HEK293T (cell line): ENCODE data around the gene MEF2D.

Experiments
- CTCF ChIA-PET: fragments of 350-600 bp; formaldehyde crosslinking; extraction: SDS; loops from one replicate; lab custom pipeline; 2021; ENCODE audit warnings: antibody characterized with exemption, inconsistent platforms; lab: Yijun Ruan, JAX
- POLR2A ChIA-PET: fragments of 350-600 bp; formaldehyde crosslinking; extraction: SDS; loops from one replicate; lab custom pipeline; 2020; ENCODE audit warnings: antibody characterized with exemption, inconsistent platforms; lab: Yijun Ruan, JAX
- DNase-seq: peaks from one replicate; pipeline ENCODE4 v3.0.0; 2012; ENCODE audit warnings: mixed read lengths; ENCODE audit errors: extremely low spot score
- ARNT ChIP-seq: fragments of 450-650 bp; IDR thresholded peaks from 2 replicates; pipeline ENCODE4 v1.6.1; 2017; ENCODE audit warnings: mild to moderate bottlenecking
- BHLHE40 ChIP-seq: fragments of 450-650 bp; IDR thresholded peaks from 2 replicates; pipeline ENCODE4 v1.6.1; 2016; ENCODE audit warnings: mild to moderate bottlenecking, moderate library complexity, borderline replicate concordance
- CTBP1 ChIP-seq: fragments of 450-650 bp; IDR thresholded peaks from 2 replicates; pipeline ENCODE4 v1.6.1; 2016; ENCODE audit warnings: borderline replicate concordance
- ELF4 ChIP-seq: fragments of 450-650 bp; IDR thresholded peaks from 2 replicates; pipeline ENCODE4 v1.6.1; 2017; ENCODE audit warnings: antibody characterized with exemption
- FOXA1 ChIP-seq: fragments of 450-650 bp; IDR thresholded peaks from 2 replicates; pipeline ENCODE4 v1.6.1; 2016; ENCODE audit warnings: mild to moderate bottlenecking
- FOXK2 ChIP-seq: fragments of 450-650 bp; IDR thresholded peaks from 2 replicates; pipeline ENCODE4 v1.6.1; 2016; ENCODE audit warnings: mild to moderate bottlenecking
- FOXM1 ChIP-seq: fragments of 450-650 bp; IDR thresholded peaks from 2 replicates; pipeline ENCODE4 v1.6.1; 2017; ENCODE audit warnings: mild to moderate bottlenecking, borderline replicate concordance
- HDGF ChIP-seq: fragments of 450-650 bp; IDR thresholded peaks from 2 replicates; pipeline ENCODE4 v1.6.1; 2017; ENCODE audit warnings: antibody characterized with exemption, borderline replicate concordance
- L3MBTL2 ChIP-seq: fragments of 450-650 bp; conservative IDR thresholded peaks from 2 replicates; pipeline ENCODE4 v1.6.1; 2016; ENCODE audit warnings: mild to moderate bottlenecking
- LEF1 ChIP-seq: fragments of 450-650 bp; IDR thresholded peaks from 2 replicates; pipeline ENCODE4 v1.6.1; 2017; ENCODE audit warnings: mild to moderate bottlenecking, borderline replicate concordance
- NFRKB ChIP-seq: fragments of 450-650 bp; IDR thresholded peaks from 2 replicates; pipeline ENCODE4 v1.6.1; 2016; ENCODE audit warnings: mild to moderate bottlenecking, moderate library complexity
- SP1 ChIP-seq: fragments of 450-650 bp; IDR thresholded peaks from 2 replicates; pipeline ENCODE4 v1.6.1; 2017
- SUZ12 ChIP-seq: fragments of 450-650 bp; IDR thresholded peaks from 2 replicates; pipeline ENCODE4 v1.6.1; 2016; ENCODE audit warnings: mild to moderate bottlenecking
- TARDBP ChIP-seq: fragments of 450-650 bp; IDR thresholded peaks from 2 replicates; pipeline ENCODE4 v1.6.1; 2016
- ZNF384 ChIP-seq: fragments of 450-650 bp; IDR thresholded peaks from 2 replicates; pipeline ENCODE4 v1.6.1; 2016
- TF ChIP-seq, protein P1 (sequence below): fragments of 450-650 bp; IDR thresholded peaks from 2 replicates; pipeline ENCODE4 v1.6.1; 2016

MEF2D gene

DNA sequence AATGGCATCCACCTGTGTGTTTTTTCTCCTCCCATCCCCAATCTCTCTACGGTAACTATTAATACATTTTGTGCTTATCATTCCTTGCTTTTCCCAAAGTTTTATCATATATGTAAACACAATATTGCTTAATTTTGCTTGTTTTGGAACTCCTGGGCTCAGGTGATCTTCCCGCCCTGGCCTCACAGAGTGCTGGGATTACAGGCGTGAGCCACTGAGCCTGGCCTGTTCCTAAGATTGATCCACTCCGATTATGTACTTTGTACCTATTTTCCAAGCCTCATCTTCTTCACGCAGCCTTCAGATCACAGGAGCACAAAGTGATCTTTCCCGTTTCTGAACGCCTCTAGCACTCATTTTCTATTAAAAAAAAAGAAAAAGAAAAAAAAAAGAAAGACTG lies 45.2 kb downstream of the MEF2D start:
- TF ChIP-seq ELF4 (no peak), FOXM1 (no peak), ZNF384 (no peak), SUZ12 (no peak), CTBP1 (no peak), FOXA1 (no peak), NFRKB (no peak), FOXK2 (no peak), TARDBP (no peak), SP1 (no peak)
- POLR2A ChIA-PET, result interaction anchor here (1.0 kb wide), 1 partner anchor 46 kb away, joined by 6 read pairs; the partner anchor contains the start of gene MEF2D
- CTCF ChIA-PET, result interaction anchor here (1.1 kb wide), 1 partner anchor 9 kb away, joined by 3 read pairs; no protein-coding TSS in a partner anchor
- no peak for DNase-seq

DNA sequence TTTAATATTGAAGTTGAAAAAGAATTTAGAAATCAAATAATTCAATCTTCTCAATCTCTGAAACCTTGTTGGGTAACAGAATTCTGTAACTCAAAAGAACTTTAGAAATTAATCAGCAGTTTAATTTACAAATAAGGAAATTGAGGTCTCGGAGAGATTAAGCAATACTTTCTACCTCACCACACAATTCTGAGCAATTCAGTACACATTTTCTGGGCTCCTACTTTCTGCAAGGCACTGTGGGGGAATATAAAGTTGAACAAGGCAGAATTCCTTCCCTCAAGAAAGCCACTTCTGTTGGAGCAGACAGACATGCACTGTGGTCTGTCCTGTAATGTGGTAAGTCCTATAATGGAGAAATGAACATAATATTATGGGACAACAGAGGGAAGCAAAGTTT lies 47.7 kb downstream of the MEF2D start:
- ChIA-PET CTCF (interaction anchor here (0.6 to 1.6 kb wide), 2 partner anchors 67 to 70 kb away, joined by 4 to 9 read pairs; no protein-coding TSS in a partner anchor), POLR2A (no interaction called here)
- TF ChIP-seq SP1 (no peak), ELF4 (no peak), SUZ12 (no peak), TARDBP (no peak), ARNT (no peak), LEF1 (no peak), FOXK2 (no peak), CTBP1 (no peak), FOXM1 (no peak), BHLHE40 (no peak), FOXA1 (no peak), HDGF (no peak), ZNF384 (no peak), L3MBTL2 (no peak), NFRKB (no peak)
- TF ChIP-seq, protein P1, sequence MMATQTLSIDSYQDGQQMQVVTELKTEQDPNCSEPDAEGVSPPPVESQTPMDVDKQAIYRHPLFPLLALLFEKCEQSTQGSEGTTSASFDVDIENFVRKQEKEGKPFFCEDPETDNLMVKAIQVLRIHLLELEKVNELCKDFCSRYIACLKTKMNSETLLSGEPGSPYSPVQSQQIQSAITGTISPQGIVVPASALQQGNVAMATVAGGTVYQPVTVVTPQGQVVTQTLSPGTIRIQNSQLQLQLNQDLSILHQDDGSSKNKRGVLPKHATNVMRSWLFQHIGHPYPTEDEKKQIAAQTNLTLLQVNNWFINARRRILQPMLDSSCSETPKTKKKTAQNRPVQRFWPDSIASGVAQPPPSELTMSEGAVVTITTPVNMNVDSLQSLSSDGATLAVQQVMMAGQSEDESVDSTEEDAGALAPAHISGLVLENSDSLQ, result no peak
- no peak for DNase-seq

DNA sequence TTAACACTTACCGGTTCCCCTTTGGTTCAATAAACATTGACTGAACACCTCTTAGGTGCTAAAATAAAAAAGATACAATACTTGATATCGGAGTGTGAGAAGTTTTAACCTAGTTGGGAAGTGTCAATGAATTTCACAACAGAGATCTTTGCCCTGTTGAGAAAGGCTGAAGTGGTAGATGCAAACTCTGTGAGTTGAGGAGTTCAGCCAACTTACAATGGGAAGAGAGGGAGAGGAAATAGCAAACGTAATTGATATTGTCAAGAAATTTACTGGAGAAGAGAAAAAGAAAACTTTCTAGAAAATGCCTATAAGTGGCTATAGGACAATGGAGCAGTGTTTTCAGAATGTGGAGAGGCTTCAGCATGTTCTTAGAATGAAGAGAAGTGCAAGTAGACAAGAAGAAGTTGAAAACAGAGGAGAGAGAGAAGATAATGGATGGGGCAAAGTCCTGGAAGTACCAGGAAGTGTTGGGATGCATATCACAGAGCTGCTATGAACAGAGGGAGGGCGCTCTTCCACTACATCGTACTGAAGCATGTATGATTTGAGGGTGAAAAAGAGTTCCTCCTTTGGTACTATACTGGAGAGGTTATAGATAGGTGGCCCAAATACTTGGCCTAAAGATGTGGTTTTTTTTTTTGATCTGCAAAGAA lies 48.9 kb downstream of the MEF2D start:
- POLR2A ChIA-PET, result no interaction called here
- no peak for DNase-seq

DNA sequence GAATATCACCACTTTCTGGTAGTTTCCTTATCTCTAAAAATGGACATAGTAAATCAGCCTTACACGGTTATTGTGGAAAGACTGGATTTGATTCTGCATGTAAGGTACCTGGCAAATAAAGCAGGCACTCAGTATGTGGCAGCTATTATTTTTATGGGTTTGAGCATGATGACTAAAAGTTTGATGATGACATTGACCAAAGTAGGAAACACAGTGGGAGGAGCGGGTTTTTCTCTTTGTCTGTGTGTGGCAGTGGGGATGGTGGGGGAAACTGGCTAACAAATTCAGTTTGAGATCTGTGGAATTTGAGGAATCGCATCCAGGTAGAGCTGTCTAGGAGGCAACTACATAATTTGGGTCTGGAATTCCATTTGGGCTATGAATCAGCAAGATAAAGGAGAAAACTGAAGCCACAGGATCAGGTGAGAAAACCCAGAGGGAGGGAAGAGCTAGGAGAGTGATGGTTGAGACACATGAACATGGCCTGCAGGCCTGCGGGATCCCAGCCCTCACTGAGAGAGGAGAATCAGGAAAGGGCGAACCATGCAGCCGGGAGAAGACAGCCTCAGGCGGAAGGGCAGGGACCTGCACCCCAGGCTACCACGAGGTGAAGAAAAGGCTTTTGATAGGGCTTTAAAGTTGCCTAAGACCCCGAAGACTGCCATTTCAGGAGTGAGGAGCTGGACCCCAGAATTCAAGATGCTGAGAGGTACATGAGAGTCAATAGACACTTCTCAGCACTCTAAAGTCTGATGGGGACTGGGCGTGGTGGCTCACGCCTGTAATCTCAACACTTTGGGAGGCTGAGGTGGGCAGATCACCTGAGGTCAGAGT lies 52.2 kb downstream of the MEF2D start:
- DNase-seq, result no peak
- ChIA-PET CTCF (interaction anchor here (0.6 to 1.3 kb wide), 2 partner anchors 63 to 384 kb away, joined by 3 to 5 read pairs; no protein-coding TSS in a partner anchor), POLR2A (interaction anchor here (0.9 to 1.2 kb wide), 2 partner anchors 53 to 66 kb away, joined by 3 to 4 read pairs; no protein-coding TSS in a partner anchor)
- TF ChIP-seq CTBP1, result no peak
- no peak for TF ChIP-seq LEF1
- no peak for TF ChIP-seq SUZ12
- no peak for TF ChIP-seq FOXK2
- TF ChIP-seq HDGF, result no peak
- no peak for TF ChIP-seq ZNF384
- no peak for TF ChIP-seq ELF4
- no peak for TF ChIP-seq ARNT
- no peak for TF ChIP-seq FOXM1

More for the DNA sequence above, 48.9 kb downstream of the MEF2D start:
- CTCF ChIA-PET, result interaction anchor here (1.6 to 2.5 kb wide), 2 partner anchors 66 kb away, joined by 9 to 20 read pairs; no protein-coding TSS in a partner anchor
- TF ChIP-seq TARDBP (no peak), CTBP1 (no peak), ELF4 (no peak), BHLHE40 (no peak), L3MBTL2 (no peak), ZNF384 (no peak), HDGF (no peak), FOXK2 (no peak), FOXA1 (no peak), FOXM1 (no peak), SP1 (no peak), ARNT (no peak), NFRKB (no peak), SUZ12 (no peak), LEF1 (no peak)
- TF ChIP-seq, protein P1, result no peak

DNA sequence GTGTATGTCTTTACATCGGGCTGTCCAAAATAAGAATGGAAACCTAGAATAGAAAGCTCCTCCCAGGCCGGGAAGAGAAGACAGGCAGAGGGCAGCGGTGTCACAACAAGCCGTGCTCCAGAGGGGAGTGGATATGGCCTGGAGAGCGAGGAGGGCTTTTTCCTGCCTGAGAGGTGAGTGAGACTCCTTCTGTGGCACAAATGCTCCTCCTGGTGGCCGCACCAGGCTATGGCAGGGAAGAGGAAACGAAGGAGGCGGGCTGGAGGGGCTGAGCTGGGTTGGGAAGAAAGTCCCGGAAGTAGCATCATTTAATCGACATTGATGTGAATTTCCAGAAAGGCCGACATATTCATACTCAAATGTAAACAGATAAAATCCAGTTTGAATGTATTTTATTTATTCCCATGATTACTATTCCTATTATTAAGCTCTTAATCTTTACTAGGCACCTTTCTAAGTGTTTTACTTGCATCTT lies 54.7 kb downstream of the MEF2D start:
- ChIA-PET POLR2A (interaction anchor here (0.7 to 2.4 kb wide), 4 partner anchors 12 to 60 kb away, joined by 3 to 7 read pairs (median 4); no protein-coding TSS in a partner anchor), CTCF (interaction anchor here (0.6 to 3.0 kb wide), 33 partner anchors 10 to 352 kb away, joined by 3 to 125 read pairs (median 4); partner anchors contain the start of gene NAXE)
- TF ChIP-seq FOXA1, result no peak
- no peak for TF ChIP-seq SP1
- peak; percentile 73 for TF ChIP-seq ELF4
- TF ChIP-seq ZNF384, result no peak
- TF ChIP-seq BHLHE40, result no peak
- TF ChIP-seq HDGF, result no peak
- no peak for TF ChIP-seq TARDBP
- DNase-seq, result peak; percentile 92
